GM18870 (cell line): ENCODE data around the gene PRIMPOL.
A peak's percentile ranks its signal among the peaks of the same experiment; 100 is the strongest.
"Not testable (repeated sequence)": the region's sequence is repeated elsewhere in the genome, so short reads cannot be mapped to it uniquely, and the experiment has no call there.

Source experiments
- ATAC-seq: cut with Tn5 transposase; IDR thresholded peaks from one replicate; pipeline ENCODE4 v1.9.1; 2021; ENCODE audit warnings: moderate library complexity; ENCODE audit not compliant: unreplicated experiment

Gene PRIMPOL, protein sequence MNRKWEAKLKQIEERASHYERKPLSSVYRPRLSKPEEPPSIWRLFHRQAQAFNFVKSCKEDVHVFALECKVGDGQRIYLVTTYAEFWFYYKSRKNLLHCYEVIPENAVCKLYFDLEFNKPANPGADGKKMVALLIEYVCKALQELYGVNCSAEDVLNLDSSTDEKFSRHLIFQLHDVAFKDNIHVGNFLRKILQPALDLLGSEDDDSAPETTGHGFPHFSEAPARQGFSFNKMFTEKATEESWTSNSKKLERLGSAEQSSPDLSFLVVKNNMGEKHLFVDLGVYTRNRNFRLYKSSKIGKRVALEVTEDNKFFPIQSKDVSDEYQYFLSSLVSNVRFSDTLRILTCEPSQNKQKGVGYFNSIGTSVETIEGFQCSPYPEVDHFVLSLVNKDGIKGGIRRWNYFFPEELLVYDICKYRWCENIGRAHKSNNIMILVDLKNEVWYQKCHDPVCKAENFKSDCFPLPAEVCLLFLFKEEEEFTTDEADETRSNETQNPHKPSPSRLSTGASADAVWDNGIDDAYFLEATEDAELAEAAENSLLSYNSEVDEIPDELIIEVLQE

DNA sequence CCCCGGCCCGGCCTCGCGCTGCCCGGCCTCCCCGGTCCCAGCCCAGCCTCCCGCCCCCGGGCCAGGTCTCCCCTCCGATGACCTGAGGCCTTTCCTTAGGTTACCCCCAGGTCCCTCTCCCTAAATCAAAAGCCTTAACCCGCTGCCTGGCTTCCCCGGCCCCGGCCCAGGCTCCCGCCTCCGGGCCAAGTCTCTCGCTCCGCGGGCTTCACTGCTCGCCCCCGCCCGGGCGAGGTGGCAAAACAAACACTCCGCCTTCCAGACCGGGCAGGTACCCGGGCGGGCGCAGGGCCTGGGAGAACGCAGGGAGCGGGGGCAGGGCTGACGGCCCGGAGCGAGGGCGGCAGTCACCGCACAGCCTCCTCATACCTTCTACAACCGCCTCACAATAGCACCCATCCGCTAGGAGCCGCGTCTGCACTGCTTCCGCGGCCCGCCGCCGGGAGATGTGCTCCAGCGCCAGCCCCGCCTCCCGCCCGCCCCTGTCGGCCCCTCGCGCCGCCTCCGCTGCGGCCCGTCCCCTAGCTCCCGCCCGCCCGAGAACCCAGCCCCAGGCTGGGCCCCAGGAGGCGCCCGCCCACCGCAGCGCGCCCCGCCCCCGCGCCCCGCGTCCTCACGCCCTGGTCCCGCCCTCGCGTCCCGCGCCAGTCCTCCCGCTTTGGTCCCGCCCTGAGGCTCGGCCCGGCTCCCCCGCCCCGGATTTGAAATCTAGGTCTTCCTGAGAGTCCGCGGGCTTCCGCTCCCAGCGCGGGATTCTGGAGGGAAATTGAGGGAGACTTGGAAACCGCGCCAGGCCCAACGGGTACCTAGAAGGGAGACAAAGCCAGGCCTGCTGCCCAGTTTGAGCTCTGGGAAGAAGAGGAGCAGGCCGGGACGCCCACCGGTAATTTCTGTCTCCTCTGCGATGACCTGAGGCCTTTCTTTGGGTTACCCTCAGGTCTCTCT lies at the start of gene PRIMPOL, which contains the start of gene CASP3:
TSS of gene PRIMPOL (plus strand) at position 713 of the 945 bp plus-strand sequence. CDS start 7,403 bp downstream, outside the sequence.
TSS of gene CASP3 (minus strand) at position 422 of the 945 bp plus-strand sequence. CDS start 10,994 bp downstream, outside the sequence.
- ATAC-seq: peak; percentile 76

DNA sequence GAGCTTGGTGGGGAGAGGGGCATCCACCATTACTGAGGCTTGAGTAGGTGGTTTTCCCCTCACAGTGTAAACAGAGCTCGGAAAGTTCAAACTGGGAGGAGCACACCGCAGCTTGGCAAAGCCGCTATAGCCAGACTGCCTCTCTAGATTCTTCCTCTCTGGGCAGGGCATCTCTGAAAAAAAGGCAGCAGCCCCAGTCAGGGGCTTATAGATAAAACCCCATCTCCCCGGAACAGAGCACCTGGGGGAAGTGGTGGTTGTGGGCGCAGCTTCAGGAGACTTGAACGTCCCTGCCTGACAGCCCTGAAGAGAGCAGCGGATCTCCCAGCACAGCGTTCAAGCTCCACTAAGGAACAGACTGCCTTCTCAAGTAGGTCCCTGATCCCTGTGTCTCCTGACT lies 48.6 kb upstream of the PRIMPOL start:
- ATAC-seq: not testable (repeated sequence)

DNA sequence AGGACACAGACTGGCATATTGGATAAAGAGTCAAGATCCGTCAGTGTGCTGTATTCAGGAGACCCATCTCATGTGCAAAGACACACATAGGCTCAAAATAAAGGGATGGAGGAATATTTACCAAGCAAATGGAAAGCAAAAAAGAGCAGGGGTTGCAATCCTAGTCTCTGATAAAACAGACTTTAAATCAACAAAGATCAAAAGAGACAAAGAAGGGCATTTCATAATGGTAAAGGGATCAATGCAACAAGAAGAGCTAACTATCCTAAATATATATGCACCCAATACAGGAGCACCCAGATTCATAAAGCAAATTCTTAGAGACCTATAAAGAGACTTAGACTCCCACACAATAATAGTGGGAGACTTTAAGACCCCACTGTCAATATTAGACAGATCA lies 46.7 kb upstream of the PRIMPOL start:
- not testable (repeated sequence) for ATAC-seq

DNA sequence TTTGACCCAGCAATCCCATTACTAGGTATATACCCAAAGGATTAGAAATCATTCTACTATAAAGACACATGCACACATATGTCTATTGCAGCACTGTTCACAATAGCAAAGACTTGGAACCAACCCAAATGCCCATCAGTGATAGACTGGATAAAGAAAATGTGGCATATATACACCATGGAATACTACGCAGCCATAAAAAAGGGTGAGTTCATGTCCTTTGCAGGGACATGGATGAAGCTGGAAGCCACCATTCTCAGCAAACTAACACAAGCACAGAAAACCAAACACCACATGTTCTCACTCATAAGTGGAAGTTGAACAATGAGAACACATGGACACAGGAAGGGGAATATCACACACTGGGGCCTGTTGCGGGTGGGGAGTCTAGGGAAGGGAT lies 42.1 kb upstream of the PRIMPOL start:
- not testable (repeated sequence) for ATAC-seq

DNA sequence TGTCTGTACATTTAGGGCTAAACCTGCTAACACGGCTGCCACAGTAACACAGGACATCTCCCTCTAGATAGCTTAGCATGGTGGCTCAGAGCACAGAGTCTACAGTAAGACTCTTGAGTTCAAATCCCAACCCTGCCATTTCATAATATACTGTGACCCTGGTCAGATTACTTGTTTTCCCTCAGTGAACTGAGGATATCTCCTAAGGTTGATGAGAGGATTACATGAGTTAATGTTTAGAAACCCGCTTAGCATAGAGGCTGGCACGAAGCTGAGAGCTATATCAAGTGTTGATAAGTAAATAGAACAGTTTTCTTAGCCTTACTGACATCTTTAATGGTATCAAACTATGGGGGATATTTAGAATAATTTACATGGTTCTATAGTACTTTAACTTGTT lies 37.5 kb upstream of the PRIMPOL start:
- ATAC-seq: no peak

DNA sequence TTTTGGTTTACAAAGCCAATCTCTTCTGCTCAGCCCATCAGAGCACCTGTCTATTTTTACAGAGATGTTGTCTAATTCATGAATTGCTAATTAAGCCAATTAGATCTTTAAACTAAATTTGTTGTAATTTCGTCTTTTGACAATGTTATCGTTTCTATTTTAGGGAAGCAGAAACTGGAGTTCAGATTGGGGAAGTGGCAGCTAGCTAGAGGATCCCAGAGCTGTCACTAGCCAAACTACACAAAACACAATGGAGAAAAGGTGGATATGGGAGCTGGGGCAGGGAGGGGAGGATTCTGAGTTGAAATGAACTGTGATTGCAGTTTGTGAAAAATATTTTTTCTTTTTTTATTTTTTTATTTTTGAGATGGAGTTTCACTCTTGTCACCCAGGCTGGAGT lies 36.1 kb upstream of the PRIMPOL start:
- ATAC-seq: no peak

DNA sequence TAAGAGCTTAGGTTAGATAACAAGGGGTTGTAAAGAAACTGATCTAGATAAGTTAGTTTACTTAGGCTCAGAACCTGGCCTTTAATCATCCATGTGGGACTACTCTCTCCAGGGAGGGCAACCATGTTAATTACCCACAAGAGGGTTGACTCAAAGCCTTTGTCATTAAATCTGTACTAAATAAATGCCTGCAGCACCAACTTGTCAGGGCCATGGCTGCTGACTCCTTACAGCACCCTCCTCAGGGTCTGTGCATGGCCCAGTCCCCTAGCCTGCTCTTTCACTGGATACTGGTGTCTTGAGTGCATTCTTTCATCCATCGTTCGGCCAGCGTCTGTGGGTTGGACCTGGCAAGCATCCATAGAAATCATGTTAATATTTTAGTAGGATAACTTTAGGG lies 35.0 kb upstream of the PRIMPOL start:
- no peak for ATAC-seq

DNA sequence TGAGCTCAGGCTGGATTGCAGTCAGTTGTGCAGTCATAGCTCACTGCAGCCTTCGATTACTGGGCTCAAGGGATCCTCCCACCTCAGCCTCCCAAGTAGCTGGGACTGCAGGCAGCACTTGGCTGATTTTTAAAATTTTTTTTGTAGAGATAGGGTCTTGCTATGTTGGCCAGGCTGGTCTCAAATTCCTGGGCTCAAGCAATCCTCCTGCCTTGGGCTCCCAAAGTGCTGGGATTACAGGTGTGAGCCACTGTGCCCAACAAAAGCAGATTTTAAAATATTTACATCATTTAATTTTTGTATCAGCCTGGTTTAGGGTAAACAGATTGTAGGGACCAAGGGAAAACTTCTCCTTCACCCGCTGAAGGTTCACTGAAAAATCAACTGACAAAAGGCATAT lies 33.4 kb upstream of the PRIMPOL start:
- not testable (repeated sequence) for ATAC-seq

DNA sequence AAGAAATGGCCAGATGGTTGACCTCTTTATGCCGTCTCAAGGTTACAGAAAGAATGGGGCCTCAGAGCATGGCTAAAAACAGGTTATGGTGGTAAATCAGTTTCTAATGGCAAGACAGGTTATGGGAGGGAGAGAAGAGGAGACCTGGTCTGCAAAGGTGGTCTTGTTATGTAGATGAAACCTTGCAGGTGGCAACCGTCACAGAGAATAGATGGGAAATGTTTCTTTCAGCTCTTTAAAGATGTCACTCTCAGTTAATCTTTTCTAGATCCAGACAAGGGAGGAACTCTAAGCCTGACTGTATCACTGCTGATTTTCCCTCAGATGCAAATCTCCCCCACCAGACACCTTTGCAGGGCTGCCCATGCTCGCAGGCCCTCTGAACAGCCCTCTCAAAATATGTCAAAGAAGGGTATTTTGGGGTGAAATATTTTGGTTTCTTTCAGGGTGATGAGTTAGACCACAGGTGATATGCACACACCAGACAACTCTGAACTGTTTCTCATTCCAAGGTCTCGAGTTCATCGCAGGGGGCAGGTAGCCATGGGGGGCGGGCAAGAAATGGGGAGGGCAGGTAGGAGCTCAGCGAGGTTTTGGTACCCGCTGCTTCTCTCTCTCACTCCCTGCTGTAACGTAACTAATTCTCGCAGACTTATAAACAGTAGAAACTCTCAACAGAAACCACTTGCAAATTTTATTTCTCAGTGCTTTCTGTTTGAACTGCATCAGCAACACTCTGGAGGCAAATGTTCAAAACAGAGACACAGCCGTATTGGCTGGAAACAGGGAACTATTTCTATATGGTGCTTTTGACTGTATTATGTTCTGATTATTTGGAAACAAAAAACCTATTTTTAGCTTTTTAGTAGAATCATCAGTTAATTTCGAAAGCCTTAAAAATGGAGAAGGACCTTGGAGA lies 32.6 kb upstream of the PRIMPOL start:
- ATAC-seq: peak; percentile 77

DNA sequence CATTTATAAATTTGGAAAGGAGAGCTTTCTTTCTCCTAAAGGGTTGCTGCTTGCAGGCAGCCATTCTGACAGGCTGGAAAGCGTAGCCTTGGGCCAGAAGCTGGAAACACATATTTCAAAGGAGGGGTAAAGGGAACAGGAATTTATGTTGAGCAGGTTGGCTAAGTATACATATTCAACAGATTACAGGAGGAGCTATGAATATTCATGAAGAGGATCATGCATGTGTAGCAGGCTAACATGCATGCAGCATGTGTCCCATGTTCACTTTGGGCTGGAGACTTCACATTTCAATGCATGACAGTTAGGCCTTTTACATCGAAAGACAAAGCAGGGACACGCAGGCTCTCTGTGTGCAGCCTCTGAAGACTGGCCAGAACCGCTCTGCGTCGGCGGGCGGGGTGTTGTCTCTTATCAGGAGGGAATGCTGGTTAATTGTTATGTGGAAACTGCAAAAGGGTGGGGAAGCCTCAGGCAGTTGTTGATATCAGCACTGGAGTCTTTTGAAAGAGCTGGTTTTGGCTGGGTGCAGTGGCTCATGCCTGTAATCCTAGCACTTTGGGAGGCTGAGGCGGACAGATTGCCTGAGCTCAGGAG lies 31.8 kb upstream of the PRIMPOL start:
- ATAC-seq: no peak

DNA sequence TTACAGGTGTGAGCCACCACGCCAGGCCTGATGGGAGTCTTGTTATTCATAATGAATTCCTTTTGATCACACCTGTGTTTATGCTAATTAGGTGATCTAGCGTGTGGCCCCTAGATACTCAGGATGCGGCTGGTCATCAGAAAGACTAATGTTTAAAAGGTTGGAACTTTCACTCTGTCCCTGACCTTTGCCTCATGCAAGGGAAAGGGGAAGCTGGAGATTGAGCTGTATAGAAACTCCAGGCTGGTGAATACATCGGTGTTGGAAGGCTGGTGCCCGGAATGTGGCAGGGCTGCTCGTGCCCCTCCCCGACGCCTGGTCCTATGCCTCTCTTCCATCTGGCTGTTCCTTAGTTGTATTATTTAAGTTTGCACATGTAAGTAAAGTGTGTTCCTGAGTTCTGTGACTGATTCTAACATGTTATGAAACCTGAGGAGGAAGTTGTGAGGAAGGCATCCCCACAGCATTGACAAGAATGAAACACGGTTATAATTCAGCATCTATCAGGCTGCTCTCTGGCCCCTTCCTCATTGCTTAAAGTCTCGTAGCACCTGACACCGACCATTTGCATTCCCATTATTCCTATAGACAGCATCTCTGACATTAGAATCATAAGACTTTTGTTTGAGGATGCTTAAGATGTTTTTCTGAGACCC lies 29.2 kb upstream of the PRIMPOL start:
- no peak for ATAC-seq

DNA sequence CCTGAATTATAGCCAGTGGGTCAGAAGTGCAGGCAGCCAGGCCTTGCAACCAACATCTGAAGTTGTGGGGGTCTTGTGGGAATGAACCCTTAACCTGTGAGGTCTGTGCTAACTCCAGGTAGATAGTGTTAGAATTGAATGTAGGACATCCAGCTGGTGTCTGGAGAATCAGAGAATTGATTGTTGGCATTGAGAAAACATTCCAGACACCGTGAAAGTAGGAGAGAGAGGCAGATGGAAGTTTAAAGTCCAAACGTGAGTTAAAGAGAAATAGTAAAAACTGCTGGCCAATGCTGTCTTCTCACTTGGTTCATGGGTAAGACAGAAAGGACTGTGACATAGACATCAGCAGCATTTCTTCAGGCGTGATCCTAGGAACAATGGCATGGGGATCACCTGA lies 28.0 kb upstream of the PRIMPOL start:
- ATAC-seq: no peak

DNA sequence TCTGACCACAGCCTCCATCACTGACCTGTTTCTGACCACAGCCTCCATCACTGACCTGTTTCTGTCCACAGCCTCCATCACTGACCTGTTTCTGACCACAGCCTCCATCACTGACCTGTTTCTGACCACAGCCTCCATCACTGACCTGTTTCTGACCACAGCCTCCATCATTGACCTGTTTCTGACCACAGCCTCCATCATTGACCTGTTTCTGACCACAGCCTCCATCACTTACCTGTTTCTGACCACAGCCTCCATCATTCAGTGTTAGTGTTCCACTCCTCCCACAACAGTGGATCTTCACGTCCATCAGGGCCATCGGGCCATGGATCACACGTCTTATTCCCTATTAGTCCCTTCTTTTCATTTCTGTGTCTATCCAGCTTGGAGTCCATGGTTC lies 25.0 kb upstream of the PRIMPOL start:
- ATAC-seq: not testable (repeated sequence)

DNA sequence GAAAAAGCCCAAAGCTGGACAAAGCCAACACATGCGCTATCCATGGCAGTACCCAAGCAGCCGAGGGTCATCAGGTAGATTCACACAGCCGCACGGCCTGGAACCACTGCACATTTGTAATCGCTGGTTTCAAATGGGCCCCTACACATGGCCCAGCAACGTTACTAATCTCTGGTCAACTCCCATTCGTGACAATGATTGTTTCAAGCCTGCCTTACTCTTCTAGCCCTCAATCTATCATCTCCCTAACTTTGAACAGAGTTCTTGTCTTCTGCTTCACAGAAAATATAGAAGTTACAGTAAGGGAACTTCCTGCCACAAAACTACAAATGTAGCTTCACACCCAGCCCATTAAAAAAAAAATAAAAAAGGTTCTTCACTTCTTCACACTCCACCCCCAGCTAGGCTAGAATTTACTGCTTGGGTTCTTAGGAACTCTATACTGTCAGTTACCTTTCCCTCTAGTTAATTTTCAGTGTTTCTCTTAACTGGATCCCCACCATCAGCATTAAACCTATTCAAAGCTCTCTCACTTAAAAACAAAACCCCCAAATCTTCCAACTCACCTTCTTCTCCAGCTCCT lies 24.5 kb upstream of the PRIMPOL start:
- no peak for ATAC-seq

DNA sequence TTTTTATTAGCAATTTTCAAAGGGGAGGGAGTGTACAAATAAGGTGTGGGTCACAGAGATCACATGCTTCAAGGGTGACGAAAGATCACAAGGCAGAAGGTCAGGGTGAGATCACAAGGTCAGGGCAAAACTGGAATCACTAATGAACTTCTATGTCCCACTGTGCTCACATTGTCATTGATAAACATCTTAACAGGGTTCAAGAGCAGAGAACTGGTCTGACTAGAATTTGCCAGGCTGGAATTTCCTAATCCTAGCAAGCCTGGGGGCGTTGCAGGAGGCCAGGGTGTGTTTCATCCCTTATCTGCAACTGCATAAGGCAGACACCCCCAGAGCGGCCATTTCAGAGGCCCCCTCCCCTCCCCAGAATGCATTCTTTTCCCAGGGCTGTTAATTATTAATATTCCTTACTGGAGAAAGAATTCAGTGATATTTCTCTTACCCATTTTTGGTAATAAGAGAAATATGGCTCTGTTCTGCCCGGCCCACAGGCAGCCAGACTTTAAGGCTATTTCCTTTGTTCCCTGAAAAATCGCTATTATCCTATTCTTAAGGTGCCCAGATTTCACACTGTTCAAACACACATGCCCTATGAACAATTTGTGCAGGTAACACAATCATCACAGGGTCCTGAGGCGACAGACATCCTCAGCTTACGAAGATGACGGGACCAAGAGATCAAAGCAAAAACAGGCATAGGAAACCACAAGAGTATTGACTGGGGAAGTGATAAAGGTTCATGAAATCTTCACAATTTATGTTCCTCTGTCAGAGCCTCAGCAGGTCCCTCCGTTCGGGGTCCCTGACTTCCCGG lies 23.5 kb upstream of the PRIMPOL start:
- not testable (repeated sequence) for ATAC-seq

DNA sequence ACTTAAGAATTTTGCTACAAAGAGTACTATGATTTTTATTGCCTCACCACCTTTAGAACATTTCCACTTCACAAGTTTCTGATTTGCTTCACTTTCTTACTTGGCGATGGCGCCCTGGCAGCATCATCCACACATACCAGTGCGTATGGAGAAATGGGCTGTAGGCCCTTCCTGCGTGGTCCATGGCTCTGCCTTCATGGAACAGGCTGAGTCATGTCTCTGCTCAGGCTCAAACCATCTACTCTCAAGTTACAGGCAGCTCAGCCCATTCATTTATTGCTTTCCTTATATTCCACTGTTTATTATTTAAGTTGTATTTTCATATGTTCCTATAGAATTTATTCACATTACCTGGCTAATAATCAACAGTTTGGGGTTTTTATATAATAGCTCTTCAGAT lies 21.4 kb upstream of the PRIMPOL start:
- ATAC-seq: no peak

DNA sequence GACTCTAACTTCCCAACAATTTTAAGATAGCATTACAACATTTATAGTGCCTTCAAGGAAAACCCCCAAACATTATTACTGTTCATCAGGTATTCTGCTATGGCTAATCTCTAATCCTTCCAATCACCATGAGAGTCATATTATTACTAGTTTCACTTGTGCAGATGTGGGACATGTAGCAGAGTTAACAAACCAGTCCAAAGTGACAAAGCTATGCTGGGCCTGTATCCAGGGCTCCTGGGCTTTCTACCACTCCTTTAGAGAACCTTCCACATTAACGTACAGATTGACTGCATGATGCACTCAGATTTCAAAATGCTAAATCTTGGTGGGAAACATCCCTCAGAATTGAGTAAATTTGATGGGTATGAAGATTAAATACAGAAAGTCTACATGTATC lies 16.7 kb upstream of the PRIMPOL start:
- no peak for ATAC-seq

DNA sequence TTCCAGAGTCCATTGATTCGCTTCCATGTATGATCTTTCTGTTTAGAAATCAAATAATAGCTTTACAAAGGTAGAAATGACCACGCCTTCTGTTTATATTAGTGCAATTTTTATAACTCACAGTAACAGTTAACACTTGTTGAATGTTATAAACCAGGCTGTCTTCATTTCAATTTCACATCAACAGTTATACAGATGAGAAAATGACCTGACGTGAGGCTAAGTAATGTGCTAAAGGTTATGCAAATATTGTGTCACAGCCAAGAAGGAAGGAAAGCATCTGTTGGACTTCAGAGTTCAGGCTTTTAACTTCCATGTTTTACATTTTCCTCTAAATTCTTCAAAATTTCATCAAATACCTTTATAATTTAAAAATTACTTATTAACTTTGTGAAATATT lies 14.2 kb upstream of the PRIMPOL start:
- ATAC-seq: no peak
